H1 (cell line): ENCODE results near the gene TLE4. TPM values are rescaled to one million over a fixed set of nuclear protein-coding genes. Genes with fewer than 3 reads are reported as not detected.

Experiments used
- CTCF ChIA-PET: fragments of 300-600 bp; sonication (Branson Sonifier 250); formaldehyde crosslinking; loops from one replicate; lab custom pipeline; 2021; ENCODE audit not compliant: partially characterized antibody; lab: Charles Lee
- POLR2A ChIA-PET: fragments of 300-600 bp; sonication (Branson Sonifier 250); formaldehyde crosslinking; loops from one replicate; lab custom pipeline; 2021; ENCODE audit warnings: inconsistent platforms; ENCODE audit not compliant: partially characterized antibody; lab: Charles Lee
- DNase-seq, 2 experiments: peaks; one replicate each; pipeline versions ENCODE4 v3.0.0 to v3.0.0-alpha.2; 2010 to 2022; ENCODE audit warnings: low spot score in 2 of 2, low read depth in 1 of 2, mixed read lengths in 1 of 2
- FAIRE-seq: peaks from 2 replicates; lab custom pipeline; 2011; peaks lifted over from hg19 to GRCh38; lab: Jason Lieb, UNC
- H2AFZ ChIP-seq: 2 replicates; pipeline ENCODE4 v1.8.1; 2012; ENCODE audit warnings: low read length, inconsistent platforms
- H2AK5ac ChIP-seq: 2 replicates; pipeline ENCODE4 v1.6.1; 2013; ENCODE audit warnings: low read depth, low read length
- H2BK120ac ChIP-seq: replicated peaks from 2 replicates; pipeline ENCODE3; 2013; ENCODE audit warnings: low read depth, low read length, inconsistent platforms
- H2BK12ac ChIP-seq: 2 replicates; pipeline ENCODE4 v1.6.1; 2013; ENCODE audit warnings: low read depth, low read length
- H2BK15ac ChIP-seq: 2 replicates; pipeline ENCODE4 v1.6.1; 2013; ENCODE audit warnings: low read length
- H2BK20ac ChIP-seq: 2 replicates; pipeline ENCODE4 v1.6.1; 2013; ENCODE audit warnings: low read length
- H2BK5ac ChIP-seq: 2 replicates; pipeline ENCODE4 v1.6.1; 2013; ENCODE audit warnings: low read depth, low read length
- H3K14ac ChIP-seq: 2 replicates; pipeline ENCODE4 v1.6.1; 2013; ENCODE audit warnings: inconsistent platforms; ENCODE audit not compliant: insufficient read length
- H3K18ac ChIP-seq: 2 replicates; pipeline ENCODE4 v1.6.1; 2013; ENCODE audit warnings: low read length; ENCODE audit errors: extremely low read depth
- H3K23ac ChIP-seq: 2 replicates; pipeline ENCODE4 v1.6.1; 2013; ENCODE audit warnings: inconsistent platforms; ENCODE audit not compliant: insufficient read length
- H3K23me2 ChIP-seq: 2 replicates; pipeline ENCODE4 v1.6.1; 2013; ENCODE audit warnings: low read depth, low read length
- H3K27ac ChIP-seq: 2 replicates; pipeline ENCODE4 v1.6.1; 2011; ENCODE audit warnings: low read depth, low read length, inconsistent platforms
- H3K27me3 ChIP-seq, 4 experiments: replicated peaks in 1 of 4; 1 replicate in 1 of 4; 2 replicates in 3 of 4; pipeline versions ENCODE4 v1.6.1 to v1.8.1; 2011 to 2013; ENCODE audit warnings: low read length in 3 of 4, mild to moderate bottlenecking in 3 of 4, inconsistent platforms in 2 of 4, mixed read lengths in 2 of 4, moderate library complexity in 1 of 4; ENCODE audit not compliant: control insufficient read depth in 3 of 4, insufficient read depth in 3 of 4; ENCODE audit errors: extremely low read depth in 1 of 4
- H3K36me3 ChIP-seq, 4 experiments: 2 replicates each; pipeline versions ENCODE4 v1.6.1 to v1.8.1; 2011 to 2013; ENCODE audit warnings: mild to moderate bottlenecking in 4 of 4, low read length in 3 of 4, moderate library complexity in 2 of 4, control low read depth in 1 of 4, inconsistent platforms in 1 of 4; ENCODE audit not compliant: insufficient read depth in 4 of 4, control insufficient read depth in 2 of 4
- H3K4ac ChIP-seq: replicated peaks from 2 replicates; pipeline ENCODE3; 2013; ENCODE audit warnings: low read length, low read depth, mixed read lengths, inconsistent platforms; ENCODE audit not compliant: insufficient read length
- H3K4me1 ChIP-seq, 4 experiments: replicated peaks in 1 of 4; 1 replicate in 1 of 4; 2 replicates in 3 of 4; pipeline versions ENCODE4 v1.6.1 to v1.8.1; 2011 to 2013; ENCODE audit warnings: low read length in 3 of 4, inconsistent platforms in 2 of 4, mixed read lengths in 1 of 4; ENCODE audit not compliant: insufficient read depth in 4 of 4, control insufficient read depth in 3 of 4
- H3K4me2 ChIP-seq, 2 experiments: 2 replicates each; pipeline versions ENCODE4 v1.6.1 to v1.8.1; 2011 to 2013; ENCODE audit warnings: low read depth in 2 of 2, low read length in 2 of 2, control low read depth in 1 of 2, inconsistent platforms in 1 of 2, mild to moderate bottlenecking in 1 of 2; ENCODE audit not compliant: insufficient read depth in 1 of 2
- H3K4me3 ChIP-seq, 4 experiments: fragments of 200-600, 300-600 bp in 1 of 4; sonication (generic), shearing (Covaris generic), sonication (Bioruptor Twin) in 1 of 4; 2 replicates each; pipeline versions ENCODE4 v1.5.1 to v1.8.1; 2011 to 2016; ENCODE audit warnings: low read length in 4 of 4, low read depth in 3 of 4, control low read depth in 2 of 4, inconsistent platforms in 2 of 4, mild to moderate bottlenecking in 2 of 4, mixed read lengths in 1 of 4, moderate library complexity in 1 of 4; ENCODE audit not compliant: insufficient read depth in 2 of 4; ENCODE audit errors: extremely low read depth in 1 of 4
- H3K56ac ChIP-seq: replicated peaks from 2 replicates; pipeline ENCODE3; 2013; ENCODE audit warnings: low read depth, mild to moderate bottlenecking, mixed read lengths, low read length, inconsistent platforms; ENCODE audit not compliant: insufficient read length
- H3K79me1 ChIP-seq: 2 replicates; pipeline ENCODE4 v1.6.1; 2013; ENCODE audit warnings: low read depth, low read length, control low read depth
- H3K79me2 ChIP-seq, 2 experiments: 2 replicates each; pipeline versions ENCODE4 v1.6.1 to v1.8.1; 2012 to 2013; ENCODE audit warnings: low read length in 2 of 2, mild to moderate bottlenecking in 2 of 2, inconsistent platforms in 1 of 2; ENCODE audit not compliant: insufficient read depth in 2 of 2, control insufficient read depth in 1 of 2
- H3K9ac ChIP-seq, 4 experiments: replicated peaks in 1 of 4; 1 replicate in 1 of 4; 2 replicates in 3 of 4; pipeline versions ENCODE4 v1.6.1 to v1.8.1; 2011 to 2013; ENCODE audit warnings: low read depth in 3 of 4, low read length in 3 of 4, control low read depth in 2 of 4, mild to moderate bottlenecking in 2 of 4, moderate library complexity in 2 of 4, inconsistent platforms in 1 of 4; ENCODE audit errors: extremely low read depth in 1 of 4
- H3K9me3 ChIP-seq, 2 experiments: 2 replicates each; pipeline versions ENCODE4 v1.6.1 to v1.8.1; 2012 to 2013; ENCODE audit warnings: mild to moderate bottlenecking in 2 of 2, moderate library complexity in 2 of 2, control low read depth in 1 of 2, inconsistent platforms in 1 of 2, low read depth in 1 of 2, low read length in 1 of 2, mixed read lengths in 1 of 2; ENCODE audit not compliant: insufficient read depth in 2 of 2
- H4K20me1 ChIP-seq, 2 experiments: replicated peaks in 1 of 2; 2 replicates each; pipeline versions ENCODE3 to v1.8.1; 2011 to 2013; ENCODE audit warnings: inconsistent platforms in 2 of 2, low read length in 2 of 2, mild to moderate bottlenecking in 1 of 2; ENCODE audit not compliant: insufficient read depth in 2 of 2, control insufficient read depth in 1 of 2
- H4K5ac ChIP-seq: 2 replicates; pipeline ENCODE4 v1.6.1; 2013; ENCODE audit warnings: low read length, low read depth, mixed read lengths, inconsistent platforms; ENCODE audit not compliant: insufficient read length
- H4K8ac ChIP-seq: 2 replicates; pipeline ENCODE4 v1.8.0; 2013; ENCODE audit warnings: mild to moderate bottlenecking, moderate library complexity, low read length, inconsistent platforms; ENCODE audit not compliant: insufficient read depth; ENCODE audit errors: extremely low read depth
- H4K91ac ChIP-seq: replicated peaks from 2 replicates; pipeline ENCODE3; 2013; ENCODE audit warnings: low read length, mixed read lengths, inconsistent platforms; ENCODE audit not compliant: insufficient read length
- ASH2L ChIP-seq: fragments of 200-600, 300-600 bp; sonication (generic); IDR thresholded peaks from one replicate; pipeline ENCODE4 v1.7.1; 2017; ENCODE audit warnings: low read length
- BCL11A ChIP-seq, 2 experiments: IDR thresholded peaks; one replicate each; pipeline ENCODE4 v1.6.1; 2011; ENCODE audit warnings: low read depth in 2 of 2, low read length in 2 of 2, mild to moderate bottlenecking in 2 of 2
- CHD2 ChIP-seq: IDR thresholded peaks from 2 replicates; pipeline ENCODE4 v1.6.1; 2012; ENCODE audit warnings: low read length, improper control_type of control experiment
- FOSL1 ChIP-seq: IDR thresholded peaks from 2 replicates; pipeline ENCODE4 v1.6.1; 2011; ENCODE audit warnings: mild to moderate bottlenecking, low read depth, low read length, moderate library complexity; ENCODE audit not compliant: insufficient read depth
- KDM4A ChIP-seq: IDR thresholded peaks from one replicate; pipeline ENCODE4 v1.7.1; 2012; ENCODE audit warnings: low read depth, mild to moderate bottlenecking, moderate library complexity, low read length, inconsistent platforms; ENCODE audit not compliant: severe bottlenecking
- POLR2A ChIP-seq, 2 experiments: IDR thresholded peaks; 1 replicate in 1 of 2; 2 replicates in 1 of 2; pipeline ENCODE4 v1.6.1; 2011; ENCODE audit warnings: low read depth in 2 of 2, low read length in 2 of 2, mild to moderate bottlenecking in 2 of 2; ENCODE audit errors: control extremely low read depth in 1 of 2
- SIN3A ChIP-seq, 2 experiments: IDR thresholded peaks in 1 of 2; conservative IDR thresholded peaks in 1 of 2; 2 replicates each; pipeline ENCODE4 v1.6.1; 2011 to 2012; ENCODE audit warnings: low read length in 2 of 2, improper control_type of control experiment in 1 of 2, low read depth in 1 of 2, mild to moderate bottlenecking in 1 of 2
- SIRT6 ChIP-seq: IDR thresholded peaks from one replicate; pipeline ENCODE4 v1.7.1; 2012; ENCODE audit warnings: low read length, inconsistent platforms
- SUZ12 ChIP-seq: fragments of 200-600 bp; sonication (generic); IDR thresholded peaks from 2 replicates; pipeline ENCODE4 v1.6.1; 2012; ENCODE audit warnings: mild to moderate bottlenecking, inconsistent platforms, low read length, moderate library complexity, mixed read lengths
- TAF1 ChIP-seq: IDR thresholded peaks from 2 replicates; pipeline ENCODE4 v1.6.1; 2011; ENCODE audit warnings: mild to moderate bottlenecking, low read depth, low read length
- TBP ChIP-seq: IDR thresholded peaks from 2 replicates; pipeline ENCODE4 v1.6.1; 2011; ENCODE audit warnings: low read depth, low read length, improper control_type of control experiment
- YY1 ChIP-seq: IDR thresholded peaks from 2 replicates; pipeline ENCODE4 v1.6.1; 2011; ENCODE audit warnings: low read depth, mild to moderate bottlenecking, low read length
- WGBS, 2 experiments: shearing (Covaris generic) in 1 of 2; methylation state at CpG; one replicate each; pipeline versions ENCODE4 v1.1.6 to v1.1.7; 2013 to 2015; ENCODE audit warnings: low lambda C conversion rate in 2 of 2, mixed read lengths in 2 of 2, inconsistent platforms in 1 of 2, low coverage in 1 of 2, missing lambda C conversion rate in 1 of 2; ENCODE audit not compliant: insufficient replicate concordance in 2 of 2, insufficient coverage in 1 of 2, insufficient read length in 1 of 2; ENCODE audit errors: extremely low coverage in 1 of 2, missing lambda C conversion rate in 1 of 2; 5-methylcytosine and 5-hydroxymethylcytosine counted together
- polyA plus RNA-seq, 7 experiments: library from polyadenylated mRNA; depleted of rRNA in 3 of 7; stranded (reverse) in 5 of 7; unstranded in 2 of 7; fragments of >200 nt in 5 of 7; fragments of 200-250 nt in 2 of 7; gene quantifications; 1 replicate in 5 of 7; 2 replicates in 1 of 7; 4 replicates in 1 of 7; pipeline versions ENCODE4 v1.2.1 to v1.2.3, GENCODE V29; 2011 to 2013; ENCODE audit warnings: missing spikeins in 2 of 7, mixed read lengths in 2 of 7
- total RNA-seq: library from RNA; stranded (reverse); fragmentation: NEBNext Ultra II Directional; extraction: Animal tissue kit (Norgen Biotek cat#: 25700); gene quantifications from 2 replicates; pipeline ENCODE4 v1.2.1, GENCODE V29; 2021

Gene TLE4
- total and polyA plus RNA-seq, 2 of the 8 experiments (the other 6 are each of a cell fraction or from before 2014, with no cell fraction given) = 32.4 to 36.9 TPM

- peak overlapping the region; percentile 41 to 94 (median 76); a peak in 6 of 7 replicates for H3K9ac ChIP-seq
- peaks cover 0 to 41% of the 10 kb centered on the region in 2 experiments; a peak in 2 of 4 replicates for H3K79me2 ChIP-seq
- no peaks in the 10 kb centered on the region for H3K27me3 ChIP-seq
- peaks cover 0 to 8% (median 3%) of the 10 kb centered on the region in 4 experiments; a peak in 2 of 7 replicates for H3K4me1 ChIP-seq
- no peak for FAIRE-seq
- peak overlapping the region; percentile 75 to 81 for H3K4me2 ChIP-seq
- H2AK5ac ChIP-seq = no peak overlapping the region
- H4K8ac ChIP-seq = peak overlapping the region; percentile 94; the same call in 1 of the 2 replicates
- no peak overlapping the region for H4K5ac ChIP-seq
- no peak overlapping the region for H2BK20ac ChIP-seq
- no peak overlapping the region for H2BK5ac ChIP-seq
- no peak overlapping the region for H3K56ac ChIP-seq
- peaks cover 8% of the 10 kb centered on the region for H3K23me2 ChIP-seq
- peak overlapping the region; percentile 34; the same call in 1 of the 2 replicates for H3K27ac ChIP-seq
- 2% methylated on average over 20 of the region's 115 CpGs; no CpG with 5 or more reads in 1 of the 2 experiments for WGBS, 2 experiments
- H3K14ac ChIP-seq = no peak overlapping the region
- H3K79me1 ChIP-seq = no peaks in the 10 kb centered on the region
- peak in 1 of 2 experiments; percentile 68 for DNase-seq
- ChIA-PET POLR2A (interaction anchor here (0.6 to 2.6 kb wide), 17 partner anchors 10 to 1276 kb away, joined by 3 to 36 read pairs (median 4); partner anchors contain the start of gene PSAT1), CTCF (interaction anchor here (0.7 to 0.8 kb wide), 2 partner anchors 141 to 1804 kb away, joined by 3 to 5 read pairs; no protein-coding TSS in a partner anchor)
- peaks cover 0 to 18% (median 0%) of the 10 kb centered on the region in 4 experiments; a peak in 1 of 8 replicates for H3K36me3 ChIP-seq
- no peak overlapping the region for H4K91ac ChIP-seq
- H2BK15ac ChIP-seq = no peak overlapping the region
- no peaks in the 10 kb centered on the region for H4K20me1 ChIP-seq
- no peak overlapping the region for H2BK12ac ChIP-seq
- H2AFZ ChIP-seq = no peak overlapping the region
- no peak overlapping the region; the same call in none of the 2 replicates for H3K18ac ChIP-seq
- peak overlapping the region; percentile 77 to 99 (median 81) for H3K4me3 ChIP-seq
- no peak overlapping the region for H2BK120ac ChIP-seq
- no peak overlapping the region for H3K23ac ChIP-seq
- no peaks in the 10 kb centered on the region for H3K9me3 ChIP-seq
- no peak overlapping the region for H3K4ac ChIP-seq
- TF ChIP-seq POLR2A (IDR thresholded peaks at IDR 0.05; ENCODE audit: control extremely low read depth in 1 of 2, low read depth in 2 of 2, low read length in 2 of 2) (peak in 1 of 2 experiments; percentile 50; a peak in 1 of 3 replicates), SIN3A (conservative IDR thresholded peaks at IDR 0.05 in 1 of 2, IDR thresholded peaks at IDR 0.05 in 1 of 2; ENCODE audit: low read depth in 1 of 2, low read length in 2 of 2) (peak in 1 of 2 experiments; percentile 66; a peak in 2 of 4 replicates), ASH2L (peak; percentile 39), SUZ12 (0 out of 2 replicates have a peak, but pooled peaks have one; percentile 21), BCL11A (IDR thresholded peaks at IDR 0.05; ENCODE audit: low read depth in 2 of 2, low read length in 2 of 2) (no peak), CHD2 (peak; percentile 56; the same call in 1 of the 2 replicates), FOSL1 (no peak), TBP (no peak), TAF1 (peak; percentile 74), SIRT6 (no peak), KDM4A (peak; percentile 57), YY1 (0 out of 2 replicates have a peak, but pooled peaks have one; percentile 3)
Observed at GRCh38 chr9:79572608-79573411, 1.0 kb downstream of the TLE4 start.
